HPDE6-E6E7 (cell line): ENCODE data around the gene CAB39.

Experiments used
- DNase-seq: peaks from one replicate; pipeline ENCODE4 v3.0.0; 2011; ENCODE audit warnings: missing footprints; ENCODE audit errors: extremely low spot score

Gene CAB39

GRCh38 chr2:230821261-230821990 is 108.8 kb downstream of the CAB39 start:
- no peak for DNase-seq

- DNase-seq, result no peak
Measured at GRCh38 chr2:230821991-230822520, 109.4 kb downstream of the CAB39 start.

GRCh38 chr2:230823264-230823964 is 110.8 kb downstream of the CAB39 start:
- no peak for DNase-seq

GRCh38 chr2:230824406-230824978 is 111.8 kb downstream of the CAB39 start:
- peak; percentile 57 for DNase-seq

- no peak for DNase-seq
Measured at GRCh38 chr2:230825354-230825753, 112.7 kb downstream of the CAB39 start.

DNA sequence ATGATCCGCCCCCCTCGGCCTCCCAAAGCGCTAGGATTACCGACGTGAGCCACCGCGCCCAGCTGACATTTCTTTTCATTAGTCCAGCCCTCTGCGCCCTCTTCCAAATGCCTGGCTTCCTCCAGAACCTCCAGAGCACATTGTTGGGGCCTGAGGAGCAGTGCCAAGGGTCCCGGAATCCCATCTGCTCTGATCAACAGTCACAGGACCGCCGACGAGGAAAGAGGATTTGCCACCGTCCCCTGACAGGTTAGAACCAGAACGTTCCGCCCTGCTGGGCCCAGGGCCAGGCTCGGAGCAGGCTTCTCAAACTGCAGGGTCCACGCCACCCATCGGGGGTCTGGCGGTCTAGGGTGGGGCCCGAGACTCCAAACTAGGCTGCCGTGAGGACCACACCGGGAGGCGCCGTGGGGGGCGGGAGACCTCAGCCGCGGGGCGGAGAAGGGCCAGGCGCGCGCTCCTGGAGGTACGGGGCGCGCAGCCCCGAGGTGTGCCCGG is 115.2 kb downstream of the CAB39 start:
- DNase-seq, result no peak

- no peak for DNase-seq
Measured at GRCh38 chr2:230828272-230828961, 115.8 kb downstream of the CAB39 start.

DNA sequence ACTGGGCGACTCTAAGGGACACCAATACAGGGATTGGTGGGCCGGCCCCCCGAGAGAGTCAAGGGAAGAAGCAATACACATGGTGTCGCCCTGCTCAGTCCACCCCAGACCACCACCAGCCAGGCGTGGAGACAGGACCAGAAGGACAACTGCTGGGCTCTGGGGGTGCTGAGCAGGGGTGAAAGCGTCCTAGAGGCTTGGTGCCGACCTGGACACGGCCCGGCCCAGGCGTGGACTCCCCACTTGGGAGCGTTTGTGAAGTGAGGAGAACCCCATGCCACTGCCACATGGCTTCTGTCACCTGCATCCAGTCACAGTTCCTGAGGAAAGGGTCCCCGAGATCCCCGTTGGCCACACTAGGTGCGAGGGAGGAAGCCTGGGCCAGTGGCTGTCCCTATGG is 116.7 kb downstream of the CAB39 start:
- no peak for DNase-seq

DNA sequence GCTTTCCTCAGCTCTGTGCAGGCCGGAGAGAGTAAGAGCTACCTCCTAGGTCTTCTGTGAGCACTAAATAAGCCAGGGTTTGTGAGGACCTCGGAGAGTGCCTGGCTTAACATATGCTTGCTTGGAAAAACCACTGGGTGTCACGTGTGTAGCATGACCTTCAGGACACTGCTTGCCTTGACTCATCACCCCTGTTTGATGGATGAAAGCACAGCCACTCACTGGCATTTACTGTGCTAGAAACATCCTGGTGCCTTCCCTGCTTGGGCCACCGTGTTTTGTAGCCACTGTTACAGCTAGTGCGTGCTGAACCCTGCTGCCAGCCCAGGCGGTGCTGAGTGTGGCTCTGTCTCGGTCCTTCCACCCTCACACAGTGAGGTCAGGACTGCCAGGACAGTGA is 117.3 kb downstream of the CAB39 start:
- DNase-seq, result no peak

DNA sequence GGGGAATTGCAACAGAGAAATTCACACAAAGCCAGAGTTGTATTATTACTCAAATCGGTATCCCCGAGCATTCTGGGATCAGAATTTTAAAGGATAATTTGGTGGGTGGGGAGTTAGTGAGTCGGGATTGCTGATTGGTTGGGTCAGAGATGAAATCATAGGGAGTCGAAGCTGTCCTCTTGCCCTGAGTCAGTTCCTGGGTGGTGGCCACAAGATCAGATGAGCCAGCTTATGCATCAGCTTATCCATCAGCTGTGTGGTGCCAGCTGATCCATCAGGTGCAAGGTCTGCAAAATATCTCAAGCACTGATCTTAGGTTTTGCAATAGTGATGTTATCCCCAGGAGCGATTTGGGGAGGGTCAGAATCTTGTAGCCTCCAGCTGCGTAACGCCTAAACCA is 117.8 kb downstream of the CAB39 start:
- DNase-seq, result no peak

DNA sequence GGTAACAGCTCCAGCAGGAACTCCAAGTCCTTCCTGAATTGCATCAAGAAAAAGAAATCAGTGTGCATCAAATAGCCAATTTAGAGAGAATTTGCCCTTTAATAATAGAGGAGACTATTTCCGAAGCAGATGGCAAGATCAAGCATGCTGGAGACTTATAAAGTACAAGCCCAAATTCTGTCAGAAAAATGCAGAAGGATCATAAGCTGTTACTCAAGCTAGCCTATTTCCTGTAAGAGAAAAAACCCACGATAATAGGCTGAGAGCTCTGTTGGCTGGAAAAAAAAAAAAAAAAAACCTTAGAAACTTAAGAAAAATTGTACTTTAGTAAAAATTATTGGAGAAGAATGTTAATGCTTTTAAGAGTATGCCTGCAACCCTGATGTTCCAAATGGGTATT is 127.7 kb downstream of the CAB39 start:
- DNase-seq, result no peak

DNA sequence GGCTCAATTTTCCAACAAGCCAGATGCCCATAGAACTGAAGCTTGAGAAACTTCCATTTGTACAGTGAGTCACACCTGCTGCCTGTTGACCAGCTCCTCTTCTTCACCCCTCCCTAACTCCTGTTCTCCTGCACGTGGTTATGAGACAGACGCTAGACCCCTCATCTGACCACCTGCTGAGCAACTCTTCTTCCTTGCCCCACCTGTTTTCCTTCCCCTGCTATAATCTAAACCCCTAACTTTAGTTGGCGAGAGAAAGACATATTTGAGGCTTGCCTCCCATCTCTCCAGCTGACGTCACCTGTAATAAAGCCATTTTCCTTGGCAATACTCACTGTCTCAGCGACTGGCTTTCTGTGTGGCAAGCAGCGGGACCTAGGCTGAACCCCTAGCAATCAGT is 129.8 kb downstream of the CAB39 start:
- no peak for DNase-seq

GRCh38 chr2:230843132-230843531 is 130.5 kb downstream of the CAB39 start:
- no peak for DNase-seq

GRCh38 chr2:230846360-230846759 is 133.7 kb downstream of the CAB39 start:
- DNase-seq, result no peak

- peak; percentile 81 for DNase-seq
Measured at GRCh38 chr2:230847883-230848388, 135.3 kb downstream of the CAB39 start.

DNA sequence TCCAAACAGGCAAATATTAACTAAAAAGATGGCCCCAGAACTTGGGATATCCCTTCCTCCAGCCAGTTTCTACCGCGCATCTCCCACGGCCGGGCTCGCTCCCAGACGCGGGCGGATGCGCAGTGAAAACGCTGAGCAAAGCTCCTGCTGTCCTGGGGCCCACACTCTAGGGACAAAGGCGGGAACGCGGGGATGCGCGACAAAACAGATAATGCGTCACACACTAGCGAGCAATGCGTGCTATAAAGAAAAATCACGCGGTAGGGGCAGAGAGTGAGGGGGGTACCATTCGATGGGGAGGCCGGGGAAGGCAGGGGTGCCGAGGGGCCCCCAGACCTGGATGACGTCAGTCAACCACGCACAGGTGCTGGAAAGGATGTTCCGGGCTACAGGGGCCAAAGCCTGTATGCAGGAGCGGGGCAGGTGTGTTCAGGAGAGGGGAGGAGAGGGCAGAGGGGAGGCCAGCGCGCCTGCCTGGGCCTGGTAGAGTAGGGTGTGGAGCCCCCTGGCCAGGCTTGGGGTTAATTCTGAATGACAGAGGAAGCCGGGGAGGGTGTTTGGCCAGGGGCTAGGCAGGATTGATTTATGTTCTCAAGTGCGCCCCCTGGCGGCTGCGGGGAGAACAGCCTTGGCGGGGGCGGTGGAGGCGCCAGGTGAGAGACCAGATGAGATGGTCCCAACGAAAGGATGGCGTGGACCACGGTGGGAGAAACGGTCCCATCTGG is 137.2 kb downstream of the CAB39 start:
- DNase-seq, result peak; percentile 45

DNA sequence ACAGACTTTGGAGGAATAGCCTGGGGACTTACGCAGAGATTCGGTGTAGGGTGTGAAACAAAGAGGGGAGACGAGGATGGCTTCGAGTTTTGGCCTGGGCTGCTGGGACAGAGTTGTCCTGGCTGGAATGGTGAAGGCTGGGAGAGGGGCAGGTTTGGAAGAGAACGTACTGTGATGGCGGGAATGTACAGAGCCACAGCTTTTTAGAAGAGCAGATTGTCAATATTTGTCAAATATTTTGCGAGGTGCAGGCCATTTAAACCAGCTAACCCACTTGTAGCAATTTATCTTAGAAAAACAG is 137.7 kb downstream of the CAB39 start:
- DNase-seq, result no peak

- no peak for DNase-seq
Measured at GRCh38 chr2:230852113-230852512, 139.5 kb downstream of the CAB39 start.

DNA sequence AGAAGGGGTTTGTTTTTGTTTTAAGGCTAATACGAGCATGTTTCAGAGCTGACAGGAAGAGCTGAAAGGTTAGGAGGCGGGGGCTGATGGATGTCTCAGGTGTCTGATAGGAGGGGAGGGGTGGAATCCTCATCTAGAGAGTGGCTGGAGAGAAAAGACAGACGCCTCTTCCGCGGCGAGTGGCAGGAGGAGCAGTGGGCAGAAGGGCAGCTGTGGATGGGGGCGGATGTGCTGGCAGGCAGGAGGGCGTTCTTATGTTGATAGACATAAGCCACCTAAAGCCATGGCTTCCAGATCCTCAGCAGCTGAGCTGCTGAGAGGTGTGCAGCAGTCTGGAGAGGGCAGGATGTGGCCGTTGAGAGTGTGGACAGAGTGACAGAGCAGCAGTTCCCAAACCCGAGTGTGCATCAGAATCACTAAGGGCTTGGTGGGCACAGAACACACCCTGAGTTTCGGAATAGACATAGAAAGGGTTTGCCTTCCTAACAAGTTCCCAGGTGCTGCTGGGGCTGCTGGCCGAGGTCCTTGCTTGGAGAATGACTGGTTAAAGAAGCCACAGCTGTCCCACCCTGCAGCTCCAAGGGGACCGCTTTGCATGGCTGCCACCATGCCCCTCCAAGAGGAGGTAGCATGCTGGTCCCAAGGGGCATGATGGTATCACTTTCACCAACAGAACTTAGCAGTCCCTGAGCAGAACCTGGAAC is 149.1 kb downstream of the CAB39 start:
- no peak for DNase-seq

- no peak for DNase-seq
Measured at GRCh38 chr2:230862292-230862691, 149.7 kb downstream of the CAB39 start.

GRCh38 chr2:230863031-230863430 is 150.4 kb downstream of the CAB39 start:
- no peak for DNase-seq
